Upper lobe of left lung (tissue), 6 donors: ENCODE results near the gene SLC14A1. TPM values are rescaled to one million over a fixed set of nuclear protein-coding genes. Genes with fewer than 3 reads are reported as not detected.

Experiments used
- ATAC-seq, 2 donors: fragments of 200-7000 bp; cut with Tn5 transposase; one replicate each; pipeline ENCODE4 v1.9.1; 2022; ENCODE audit warnings: mild to moderate bottlenecking in 2 of 2, moderate library complexity in 2 of 2; ENCODE audit not compliant: low FRiP score in 2 of 2
- DNase-seq, 2 donors: peaks; one replicate each; pipeline ENCODE4 v3.0.0-alpha.2; 2019 to 2020
- H3K27ac ChIP-seq, 4 donors: fragments of 200-600 bp; sonication (generic); one replicate each; pipeline ENCODE4 v1.5.1; 2016 to 2019
- H3K27me3 ChIP-seq, 4 donors: fragments of 200-600 bp; sonication (generic); one replicate each; pipeline ENCODE4 v1.5.1; 2017 to 2019
- H3K36me3 ChIP-seq, 4 donors: fragments of 200-600 bp; sonication (generic); one replicate each; pipeline ENCODE4 v1.5.1; 2016 to 2019
- H3K4me1 ChIP-seq, 4 donors: fragments of 200-600 bp; sonication (generic); one replicate each; pipeline ENCODE4 v1.5.1; 2018 to 2019
- H3K4me3 ChIP-seq, 4 donors: fragments of 200-600 bp; sonication (generic); one replicate each; pipeline ENCODE4 v1.5.1; 2017 to 2019; ENCODE audit warnings: mild to moderate bottlenecking in 2 of 4, moderate library complexity in 1 of 4
- H3K9me3 ChIP-seq, 4 donors: fragments of 200-600 bp; sonication (generic); one replicate each; pipeline ENCODE4 v1.5.1; 2018 to 2019
- EP300 ChIP-seq, 4 donors: sonication (generic); formaldehyde crosslinking; IDR thresholded peaks; one replicate each; pipeline ENCODE4 v1.5.1; 2017; ENCODE audit warnings: antibody characterized with exemption in 4 of 4, control low read depth in 2 of 4
- POLR2A ChIP-seq, 4 donors: fragments of 450-650 bp; IDR thresholded peaks; one replicate each; pipeline ENCODE4 v1.5.1; 2016 to 2017; ENCODE audit warnings: antibody characterized with exemption in 4 of 4, mild to moderate bottlenecking in 2 of 4
- POLR2AphosphoS5 ChIP-seq, 2 donors: sonication (generic); formaldehyde crosslinking; IDR thresholded peaks; one replicate each; pipeline ENCODE4 v1.5.1; 2017; ENCODE audit warnings: antibody characterized with exemption in 2 of 2
- WGBS, 2 donors: methylation state at CpG; one replicate each; pipeline ENCODE4 v1.1.5; 2017 to 2018; 5-methylcytosine and 5-hydroxymethylcytosine counted together
- total RNA-seq, 6 donors: library from RNA; depleted of rRNA in 4 of 6; stranded (reverse); fragments of >200 nt in 4 of 6; gene quantifications; one replicate each; pipeline versions ENCODE4 v1.1.0 to v1.2.1, GENCODE V29; 2016 to 2021
- TF ChIP-seq, protein P1 (sequence below), 6 experiments: fragments of 450-650 bp in 4 of 6; fragments of 200-600 bp in 2 of 6; sonication (generic) in 2 of 6; IDR thresholded peaks; one replicate each; pipeline ENCODE4 v1.5.1; 2016 to 2019; ENCODE audit warnings: antibody characterized with exemption in 6 of 6
- donor health status: DM: no; HTN: no; CAD: no; lungs with moderate emphysema.
- donor health status: DM: no; HTN: yes; CAD: no; lungs with severe emphysema.

Gene SLC14A1
- total RNA-seq, 6 donors from 2014 or later = 5.5 to 33.1 (median 6.8) TPM; not detected in 1

DNA sequence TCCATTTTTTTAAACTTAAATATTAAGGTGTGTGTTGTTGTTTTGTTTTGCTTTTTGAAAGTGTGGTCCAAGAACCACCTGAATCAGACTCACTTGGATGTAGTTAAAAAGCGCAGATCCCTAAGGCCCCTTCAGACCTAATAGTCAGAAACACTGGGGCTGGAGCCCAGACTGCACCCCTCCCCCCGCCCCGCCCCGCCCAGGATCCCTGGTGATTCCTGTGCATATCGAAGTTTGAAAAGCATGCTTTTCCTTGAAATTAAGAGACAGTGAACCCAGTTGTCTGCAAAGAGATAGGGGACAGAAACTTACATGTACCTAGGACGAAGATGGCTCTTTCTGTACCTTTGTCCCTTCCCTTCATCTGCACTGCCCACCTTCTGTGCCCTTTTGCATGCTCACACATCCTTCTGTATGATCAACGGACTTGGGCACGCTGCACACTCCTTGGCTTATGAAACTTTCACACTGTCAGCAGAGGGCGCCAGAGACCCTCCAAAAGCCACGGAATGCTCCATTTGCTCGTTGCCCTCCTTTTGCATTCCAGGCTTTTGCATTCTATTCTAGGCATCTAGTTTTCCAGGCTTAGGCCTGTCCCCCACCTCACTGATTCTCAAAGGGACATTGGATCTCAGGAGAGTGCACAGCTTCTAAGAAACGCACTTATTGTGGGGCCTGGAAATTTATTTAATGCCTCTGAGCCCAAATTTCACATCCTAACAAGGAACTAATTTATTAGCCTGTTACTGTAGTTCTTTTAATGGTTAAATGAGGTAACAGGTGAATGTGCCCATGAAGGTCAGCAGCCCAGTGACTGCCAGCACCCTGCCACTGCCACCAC, 32.8 kb upstream of the SLC14A1 start:
- WGBS, 2 donors = 14 to 19% methylated on average over 12 of the region's 12 CpGs
- peaks cover 6 to 17% (median 10%) of the 10 kb centered on the region in 4 donors for H3K4me1 ChIP-seq
- H3K4me3 ChIP-seq = no peak overlapping the region
- ATAC-seq (peak; percentile 56 to 87), DNase-seq (peak in 1 of 2 donors; percentile 68)
- H3K27me3 ChIP-seq = no peaks in the 10 kb centered on the region
- no peaks in the 10 kb centered on the region for H3K9me3 ChIP-seq
- H3K36me3 ChIP-seq = no peaks in the 10 kb centered on the region
- TF ChIP-seq POLR2A (IDR thresholded peaks at IDR 0.05) (no peak), POLR2AphosphoS5 (IDR thresholded peaks at IDR 0.05) (no peak), EP300 (IDR thresholded peaks at IDR 0.05) (no peak)
- TF ChIP-seq, protein P1, sequence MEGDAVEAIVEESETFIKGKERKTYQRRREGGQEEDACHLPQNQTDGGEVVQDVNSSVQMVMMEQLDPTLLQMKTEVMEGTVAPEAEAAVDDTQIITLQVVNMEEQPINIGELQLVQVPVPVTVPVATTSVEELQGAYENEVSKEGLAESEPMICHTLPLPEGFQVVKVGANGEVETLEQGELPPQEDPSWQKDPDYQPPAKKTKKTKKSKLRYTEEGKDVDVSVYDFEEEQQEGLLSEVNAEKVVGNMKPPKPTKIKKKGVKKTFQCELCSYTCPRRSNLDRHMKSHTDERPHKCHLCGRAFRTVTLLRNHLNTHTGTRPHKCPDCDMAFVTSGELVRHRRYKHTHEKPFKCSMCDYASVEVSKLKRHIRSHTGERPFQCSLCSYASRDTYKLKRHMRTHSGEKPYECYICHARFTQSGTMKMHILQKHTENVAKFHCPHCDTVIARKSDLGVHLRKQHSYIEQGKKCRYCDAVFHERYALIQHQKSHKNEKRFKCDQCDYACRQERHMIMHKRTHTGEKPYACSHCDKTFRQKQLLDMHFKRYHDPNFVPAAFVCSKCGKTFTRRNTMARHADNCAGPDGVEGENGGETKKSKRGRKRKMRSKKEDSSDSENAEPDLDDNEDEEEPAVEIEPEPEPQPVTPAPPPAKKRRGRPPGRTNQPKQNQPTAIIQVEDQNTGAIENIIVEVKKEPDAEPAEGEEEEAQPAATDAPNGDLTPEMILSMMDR (IDR thresholded peaks at IDR 0.05) = peak; percentile 64 to 84 (median 74)
- H3K27ac ChIP-seq = no peak overlapping the region

DNA sequence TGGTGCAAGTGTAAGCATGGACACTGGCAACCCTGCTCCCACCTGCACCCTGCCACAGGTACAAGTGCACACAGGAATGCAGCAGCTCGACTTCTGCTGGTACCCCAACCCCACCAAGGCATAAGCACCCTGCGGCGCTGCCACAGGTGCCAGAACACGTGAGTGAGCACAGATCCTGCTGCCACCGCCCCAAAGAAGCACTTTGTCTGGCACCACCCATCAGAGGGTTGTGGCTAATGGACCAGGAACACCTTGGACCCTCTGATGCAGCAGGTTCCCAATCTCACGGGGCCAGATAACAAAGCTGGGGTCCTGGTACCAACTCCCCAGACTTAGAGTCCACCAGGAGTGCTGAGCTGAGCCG, 32.2 kb upstream of the SLC14A1 start:
- no peaks in the 10 kb centered on the region for H3K36me3 ChIP-seq
- no peaks in the 10 kb centered on the region for H3K27me3 ChIP-seq
- no peak for DNase-seq
- H3K27ac ChIP-seq = no peak overlapping the region
- WGBS, 2 donors = 62 to 72% methylated on average over 7 of the region's 7 CpGs
- ATAC-seq = no peak
- TF ChIP-seq EP300 (IDR thresholded peaks at IDR 0.05) = no peak
- TF ChIP-seq POLR2A (IDR thresholded peaks at IDR 0.05) = no peak
- TF ChIP-seq, protein P1 (IDR thresholded peaks at IDR 0.05) = no peak
- no peak for TF ChIP-seq POLR2AphosphoS5 (IDR thresholded peaks at IDR 0.05)
- H3K4me1 ChIP-seq = peaks cover 6 to 16% (median 10%) of the 10 kb centered on the region in 4 donors
- H3K4me3 ChIP-seq = no peak overlapping the region
- no peaks in the 10 kb centered on the region for H3K9me3 ChIP-seq

DNA sequence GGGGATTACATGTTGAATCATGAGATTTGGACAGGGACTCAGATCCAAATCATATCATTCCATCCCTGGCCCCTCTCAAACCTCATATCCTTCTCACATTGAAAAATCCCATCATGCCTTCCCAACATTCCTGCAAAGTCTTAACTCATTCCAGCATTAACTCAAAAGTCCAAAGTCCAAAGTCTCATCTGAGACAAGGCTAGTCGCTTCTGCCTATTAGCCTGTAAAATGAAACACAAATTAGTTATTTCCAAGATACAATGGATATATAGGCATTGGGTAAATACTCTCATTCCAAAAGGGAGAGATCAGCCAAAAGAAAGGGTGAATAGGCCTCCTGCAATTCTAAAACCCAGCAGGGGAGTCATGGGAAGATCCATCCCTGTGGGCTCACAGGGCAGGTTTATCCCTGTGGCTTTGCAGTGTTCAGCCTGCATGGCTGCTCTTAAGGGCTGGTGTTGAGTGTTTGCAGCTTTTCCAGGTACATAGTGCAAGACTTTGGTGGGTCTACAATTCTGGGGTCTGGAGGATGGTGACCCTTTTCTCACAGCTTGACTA, 21.2 kb upstream of the SLC14A1 start:
- DNase-seq = no peak
- Histone ChIP-seq H3K27me3 (no peaks in the 10 kb centered on the region), H3K27ac (no peak overlapping the region), H3K9me3 (peaks cover 0 to 9% (median 7%) of the 10 kb centered on the region in 4 donors), H3K4me3 (no peak overlapping the region), H3K4me1 (no peaks in the 10 kb centered on the region), H3K36me3 (no peaks in the 10 kb centered on the region)
- TF ChIP-seq, protein P1 (IDR thresholded peaks at IDR 0.05) = no peak
- TF ChIP-seq POLR2A (IDR thresholded peaks at IDR 0.05) (no peak), EP300 (IDR thresholded peaks at IDR 0.05) (no peak), POLR2AphosphoS5 (IDR thresholded peaks at IDR 0.05) (no peak)
- WGBS, 2 donors = 94 to 100% methylated on average over 1 of the region's 1 CpG
- ATAC-seq = no peak

DNA sequence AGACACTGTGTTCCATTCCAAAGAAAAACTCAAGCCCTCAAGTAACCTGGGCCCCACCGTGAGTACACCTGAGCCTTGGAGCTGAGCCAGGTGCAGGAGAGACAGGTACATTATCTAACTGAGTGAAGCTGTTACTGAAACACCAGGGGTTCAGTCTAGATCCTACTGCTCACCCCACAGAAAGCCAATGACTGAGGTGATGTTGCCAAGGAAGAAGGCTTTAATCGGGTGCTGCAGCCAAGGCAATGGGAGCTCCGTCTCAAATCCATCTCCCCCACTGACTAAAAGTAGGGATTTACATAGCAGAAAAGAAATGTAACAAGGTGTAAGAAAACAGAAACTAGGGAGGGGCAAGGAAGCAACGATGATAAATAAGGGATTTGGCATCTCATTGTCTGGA, 15.2 kb upstream of the SLC14A1 start:
- ATAC-seq = no peak
- 79 to 93% methylated on average over 4 of the region's 4 CpGs for WGBS, 2 donors

More for the DNA sequence above, 15.2 kb upstream of the SLC14A1 start:
- Histone ChIP-seq H3K27me3 (no peaks in the 10 kb centered on the region), H3K9me3 (peaks cover 0 to 20% (median 7%) of the 10 kb centered on the region in 4 donors), H3K4me3 (no peak overlapping the region), H3K4me1 (no peaks in the 10 kb centered on the region), H3K27ac (no peak overlapping the region), H3K36me3 (no peaks in the 10 kb centered on the region)
- DNase-seq = no peak
- no peak for TF ChIP-seq POLR2AphosphoS5 (IDR thresholded peaks at IDR 0.05)
- TF ChIP-seq, protein P1 (IDR thresholded peaks at IDR 0.05) = no peak
- no peak for TF ChIP-seq EP300 (IDR thresholded peaks at IDR 0.05)
- TF ChIP-seq POLR2A (IDR thresholded peaks at IDR 0.05) = no peak
